Brain microvascular endothelial cell (primary cell): ENCODE measurements around the gene OSBP2.

Source experiments
- DNase-seq: peaks from one replicate; pipeline ENCODE4 v3.0.0-alpha.2; 2020
- H3K27ac ChIP-seq: fragments of 250-450 bp; sonication (Bioruptor Pico); 2 replicates; pipeline ENCODE4 v1.5.1; 2020; ENCODE audit warnings: mild to moderate bottlenecking, moderate library complexity
- H3K27me3 ChIP-seq: fragments of 250-450 bp; sonication (Bioruptor Pico); replicated peaks from 2 replicates; pipeline ENCODE4 v1.5.1; 2020; ENCODE audit warnings: mild to moderate bottlenecking
- H3K36me3 ChIP-seq: fragments of 250-450 bp; sonication (Bioruptor Pico); replicated peaks from 2 replicates; pipeline ENCODE4 v1.5.1; 2020; ENCODE audit warnings: mild to moderate bottlenecking
- H3K4me3 ChIP-seq: 2 replicates; pipeline ENCODE4 v1.5.1; 2011; ENCODE audit warnings: low read depth, mild to moderate bottlenecking, control low read depth, low read length, moderate library complexity
- in situ Hi-C: cut with HindIII; loops from 2 replicates; pipeline ENCODE4 v1.10.0; 2017; ENCODE audit warnings: low sequenced_read_pairs, low pct_ligation_motif_present
- TF ChIP-seq, protein P1 (sequence below): IDR thresholded peaks from 2 replicates; pipeline ENCODE4 v1.5.1; 2011; ENCODE audit warnings: low read depth, mild to moderate bottlenecking, moderate library complexity, low read length, control low read depth, inconsistent platforms; ENCODE audit errors: missing control alignments

Gene OSBP2

DNA sequence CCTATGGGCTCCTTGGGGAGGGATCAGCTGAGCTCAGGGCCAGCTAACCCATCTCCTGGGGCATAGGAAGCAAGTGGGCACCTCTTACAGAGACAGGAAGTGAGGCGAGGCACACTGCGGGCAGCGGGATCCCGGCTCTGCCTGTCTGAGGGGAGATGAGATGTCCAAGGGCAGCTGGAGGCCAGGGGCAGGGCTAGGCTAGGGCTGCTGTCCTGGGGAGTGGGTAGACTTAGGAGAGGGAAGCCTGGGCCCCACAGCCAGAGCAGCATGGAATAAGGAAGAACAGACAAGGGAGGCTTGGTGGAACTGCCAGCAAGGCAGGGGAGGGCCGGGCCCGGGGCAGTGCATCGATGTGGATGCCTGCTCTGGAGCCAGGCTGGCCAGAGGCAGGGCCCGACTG is 197.6 kb downstream of the OSBP2 start:
- in situ Hi-C loops: no loop called here

DNA sequence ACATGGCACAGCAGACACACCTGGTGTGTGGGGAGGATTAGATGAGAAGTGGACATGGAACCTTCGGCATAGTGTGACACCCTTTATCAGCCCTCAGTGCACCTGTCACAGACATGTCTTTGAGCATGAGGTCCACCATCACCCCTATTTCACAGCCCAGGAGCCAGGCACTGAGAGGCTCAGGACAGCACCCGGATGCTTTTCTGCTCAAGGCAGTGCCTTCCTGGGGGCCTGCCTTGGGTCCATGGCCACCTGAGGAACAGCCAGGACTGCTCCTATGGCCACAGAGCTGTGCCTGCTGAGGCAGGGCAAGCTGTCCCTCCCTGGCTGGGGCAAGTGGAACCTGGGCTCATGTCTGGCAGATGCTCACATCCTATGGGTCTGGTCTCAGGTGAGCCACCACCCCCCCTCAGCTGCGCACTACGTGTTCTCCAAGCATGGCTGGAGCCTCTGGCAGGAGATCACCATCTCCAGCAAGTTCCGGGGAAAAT is 198.1 kb downstream of the OSBP2 start:
- Histone ChIP-seq H3K4me3 (no peak overlapping the region), H3K36me3 (no peaks in the 10 kb centered on the region), H3K27ac (no peak overlapping the region), H3K27me3 (no peaks in the 10 kb centered on the region)
- TF ChIP-seq, protein P1, sequence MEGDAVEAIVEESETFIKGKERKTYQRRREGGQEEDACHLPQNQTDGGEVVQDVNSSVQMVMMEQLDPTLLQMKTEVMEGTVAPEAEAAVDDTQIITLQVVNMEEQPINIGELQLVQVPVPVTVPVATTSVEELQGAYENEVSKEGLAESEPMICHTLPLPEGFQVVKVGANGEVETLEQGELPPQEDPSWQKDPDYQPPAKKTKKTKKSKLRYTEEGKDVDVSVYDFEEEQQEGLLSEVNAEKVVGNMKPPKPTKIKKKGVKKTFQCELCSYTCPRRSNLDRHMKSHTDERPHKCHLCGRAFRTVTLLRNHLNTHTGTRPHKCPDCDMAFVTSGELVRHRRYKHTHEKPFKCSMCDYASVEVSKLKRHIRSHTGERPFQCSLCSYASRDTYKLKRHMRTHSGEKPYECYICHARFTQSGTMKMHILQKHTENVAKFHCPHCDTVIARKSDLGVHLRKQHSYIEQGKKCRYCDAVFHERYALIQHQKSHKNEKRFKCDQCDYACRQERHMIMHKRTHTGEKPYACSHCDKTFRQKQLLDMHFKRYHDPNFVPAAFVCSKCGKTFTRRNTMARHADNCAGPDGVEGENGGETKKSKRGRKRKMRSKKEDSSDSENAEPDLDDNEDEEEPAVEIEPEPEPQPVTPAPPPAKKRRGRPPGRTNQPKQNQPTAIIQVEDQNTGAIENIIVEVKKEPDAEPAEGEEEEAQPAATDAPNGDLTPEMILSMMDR: no peak
- in situ Hi-C loops: no loop called here
- DNase-seq: no peak

More for the DNA sequence above, 197.6 kb downstream of the OSBP2 start:
- H3K27ac ChIP-seq: no peak overlapping the region
- H3K27me3 ChIP-seq: no peaks in the 10 kb centered on the region
- no peak overlapping the region for H3K4me3 ChIP-seq
- DNase-seq: no peak
- no peaks in the 10 kb centered on the region for H3K36me3 ChIP-seq
- TF ChIP-seq, protein P1: no peak

DNA sequence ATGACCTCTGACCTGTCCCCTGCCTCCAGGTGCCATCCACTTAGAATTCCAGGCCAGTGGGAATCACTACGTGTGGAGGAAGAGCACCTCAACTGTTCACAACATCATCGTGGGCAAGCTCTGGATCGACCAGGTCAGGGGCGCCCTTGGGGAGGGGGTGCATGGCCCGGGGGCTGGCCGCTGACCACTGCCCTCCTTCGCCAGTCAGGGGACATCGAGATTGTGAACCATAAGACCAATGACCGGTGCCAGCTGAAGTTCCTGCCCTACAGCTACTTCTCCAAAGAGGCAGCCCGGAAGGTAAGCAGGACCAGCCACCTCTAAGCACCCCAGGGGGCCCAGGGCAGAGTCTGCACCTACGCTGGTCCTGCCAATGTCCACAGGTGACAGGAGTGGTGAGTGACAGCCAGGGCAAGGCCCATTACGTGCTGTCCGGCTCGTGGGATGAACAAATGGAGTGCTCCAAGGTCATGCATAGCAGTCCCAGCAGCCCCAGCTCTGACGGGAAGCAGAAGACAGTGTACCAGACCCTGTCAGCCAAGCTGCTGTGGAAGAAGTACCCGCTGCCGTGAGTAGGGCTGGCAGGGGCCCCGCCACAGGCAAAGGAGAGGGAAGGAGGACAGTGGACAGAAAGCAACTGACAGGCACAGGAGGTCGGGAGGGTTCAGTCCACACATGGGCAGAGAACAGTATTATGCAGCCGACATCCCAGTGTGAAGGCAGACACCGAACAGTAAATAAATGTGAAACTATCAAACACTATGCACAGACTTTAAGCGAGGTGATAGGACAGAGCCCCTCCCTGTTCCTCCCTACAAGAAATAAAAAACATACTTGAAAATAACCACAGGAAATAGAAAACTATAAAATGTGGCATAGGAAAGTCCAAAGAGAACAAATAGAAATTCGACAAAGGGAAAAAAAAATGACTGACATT is 199.0 kb downstream of the OSBP2 start:
- H3K4me3 ChIP-seq: no peak overlapping the region
- H3K27ac ChIP-seq: no peak overlapping the region
- H3K36me3 ChIP-seq: no peaks in the 10 kb centered on the region
- DNase-seq: no peak
- in situ Hi-C loops: no loop called here
- TF ChIP-seq, protein P1: no peak
- H3K27me3 ChIP-seq: no peaks in the 10 kb centered on the region

DNA sequence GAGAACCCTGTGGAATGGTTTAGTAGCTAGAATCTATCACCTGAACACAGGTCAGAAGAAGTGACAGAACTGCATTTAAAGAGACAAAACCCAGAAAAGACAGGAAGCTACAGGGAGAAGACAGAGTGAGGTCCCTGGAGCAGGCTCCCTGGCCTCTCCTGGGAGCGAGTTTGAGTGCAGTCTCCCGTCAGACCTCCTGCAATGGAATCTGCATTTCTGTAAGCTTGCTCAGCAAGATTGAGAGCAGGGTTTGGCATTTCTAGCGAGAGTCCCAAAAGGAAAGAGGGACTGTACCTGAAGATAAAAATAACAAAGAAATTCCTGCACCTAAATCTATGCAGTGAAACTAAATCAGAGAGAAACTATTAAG is 199.7 kb downstream of the OSBP2 start:
- H3K27ac ChIP-seq: no peak overlapping the region
- H3K27me3 ChIP-seq: no peaks in the 10 kb centered on the region
- H3K36me3 ChIP-seq: no peaks in the 10 kb centered on the region
- TF ChIP-seq, protein P1: no peak
- DNase-seq: no peak
- no peak overlapping the region for H3K4me3 ChIP-seq
- in situ Hi-C loops: no loop called here

DNA sequence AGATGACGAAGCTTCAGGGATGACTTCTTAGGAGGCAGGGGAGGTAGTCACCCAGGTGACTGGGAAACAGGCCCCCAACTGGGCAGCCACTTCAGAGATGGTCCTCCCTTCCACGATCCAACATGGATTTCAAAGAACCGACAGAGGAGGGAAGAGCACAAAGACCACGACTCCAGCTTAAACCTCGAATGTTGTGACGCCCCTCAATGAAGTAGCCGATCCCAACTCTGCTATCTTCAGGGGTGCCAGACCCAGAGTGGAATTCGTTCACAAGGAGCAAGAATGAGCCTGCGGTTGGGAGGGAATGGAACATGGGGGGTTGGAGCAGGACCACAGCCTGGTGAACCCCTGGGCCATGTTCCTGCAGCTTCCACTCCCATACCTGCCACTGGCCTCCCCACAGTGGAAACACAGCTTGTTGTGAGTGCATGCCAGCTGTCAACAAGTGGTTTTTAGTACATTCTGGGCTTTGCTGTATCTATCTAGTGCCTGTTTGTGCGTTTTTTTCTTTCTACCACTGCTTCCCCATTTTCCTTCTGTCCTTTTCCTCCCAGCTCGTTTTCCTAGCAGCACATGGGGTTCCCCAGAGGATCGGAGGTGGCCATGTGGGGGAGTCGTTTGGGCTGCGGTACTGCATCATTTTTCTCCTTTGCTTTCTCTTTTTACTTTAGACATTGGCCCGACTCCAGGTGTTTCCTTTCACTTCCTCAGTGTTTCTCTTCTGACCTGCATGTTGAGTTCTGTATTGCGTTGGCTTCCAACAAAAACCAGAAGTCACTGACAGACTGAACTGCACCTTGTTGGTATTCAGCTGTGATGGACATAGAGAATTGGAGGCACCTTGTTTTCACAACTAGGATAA is 208.1 kb downstream of the OSBP2 start:
- TF ChIP-seq, protein P1: no peak
- no peak overlapping the region for H3K4me3 ChIP-seq
- no peaks in the 10 kb centered on the region for H3K36me3 ChIP-seq
- no peak for DNase-seq
- H3K27ac ChIP-seq: no peak overlapping the region
- H3K27me3 ChIP-seq: no peaks in the 10 kb centered on the region
- in situ Hi-C loops: no loop called here
